T-helper 2 cell treated with Interferon-gamma antibody and Interleukin-4, amounts not matched to agents 5 μg/mL and 100 μg/mL, for 36 hours (primary cell): ENCODE results near the gene GALNT2.

ENCODE experiments used
- DNase-seq: peaks from one replicate; pipeline ENCODE4 v3.0.0; 2021; ENCODE audit warnings: low spot score
- H3K27ac Mint-ChIP-seq: one replicate; pipeline ENCODE4 v1.8.0; 2021; ENCODE audit warnings: mild to moderate bottlenecking, mixed read lengths
- H3K27me3 Mint-ChIP-seq: one replicate; pipeline ENCODE4 v1.8.0; 2021; ENCODE audit warnings: low read depth, mixed read lengths
- H3K36me3 Mint-ChIP-seq: one replicate; pipeline ENCODE4 v1.8.0; 2021; ENCODE audit warnings: low read depth, mixed read lengths
- H3K4me1 Mint-ChIP-seq: one replicate; pipeline ENCODE4 v1.8.0; 2021; ENCODE audit warnings: low read depth, mixed read lengths
- H3K4me3 Mint-ChIP-seq: one replicate; pipeline ENCODE4 v1.8.0; 2022; ENCODE audit warnings: mild to moderate bottlenecking, moderate library complexity, mixed read lengths
- H3K9me3 Mint-ChIP-seq: one replicate; pipeline ENCODE4 v1.8.0; 2021; ENCODE audit warnings: mixed read lengths

GALNT2 gene

DNA sequence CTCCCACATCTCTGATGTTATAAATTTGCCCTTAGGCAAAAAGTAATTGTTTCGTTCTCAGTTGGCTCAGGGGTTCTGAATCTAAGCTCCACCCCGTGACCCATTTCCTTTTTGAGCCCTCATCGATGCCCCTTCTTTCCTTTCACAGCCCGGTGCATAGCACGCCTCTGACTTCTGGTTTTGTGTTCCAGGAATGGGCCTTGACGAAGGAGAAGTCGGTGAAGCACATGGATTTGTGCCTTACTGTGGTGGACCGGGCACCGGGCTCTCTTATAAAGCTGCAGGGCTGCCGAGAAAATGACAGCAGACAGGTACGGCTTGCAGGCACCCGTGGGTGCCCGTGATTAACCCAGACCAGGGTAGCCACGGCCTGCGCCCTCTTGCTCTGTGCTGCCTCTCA, 207.2 kb downstream of the GALNT2 start:
- DNase-seq = no peak
- Mint-ChIP-seq H3K9me3 (no peaks in the 10 kb centered on the region), H3K36me3 (peaks cover 13% of the 10 kb centered on the region), H3K27me3 (no peaks in the 10 kb centered on the region), H3K4me1 (peaks cover 46% of the 10 kb centered on the region), H3K27ac (peak overlapping the region; percentile 26), H3K4me3 (no peak overlapping the region)

DNA sequence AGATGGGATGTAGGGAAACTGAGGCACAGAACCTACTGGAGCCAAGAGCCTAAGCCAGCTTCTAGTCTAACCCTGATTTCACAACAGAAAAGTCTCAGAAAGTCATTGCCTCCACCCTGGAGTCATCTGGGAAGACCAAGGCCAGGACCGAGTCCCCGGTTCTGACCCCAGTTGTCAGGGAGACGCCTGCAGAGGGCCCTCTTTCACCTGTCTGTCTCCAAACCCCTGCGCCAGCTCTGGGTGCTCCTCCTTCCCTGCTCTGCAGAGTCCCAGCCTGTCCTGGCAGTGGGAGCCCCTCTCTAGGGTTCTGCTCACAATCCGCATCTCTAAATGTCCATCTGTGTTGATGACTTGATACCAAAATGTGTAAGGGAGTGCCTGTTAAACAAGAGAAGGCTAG, 209.4 kb downstream of the GALNT2 start:
- Mint-ChIP-seq H3K4me1 (peaks cover 34% of the 10 kb centered on the region), H3K27ac (no peak overlapping the region), H3K27me3 (no peaks in the 10 kb centered on the region), H3K9me3 (no peaks in the 10 kb centered on the region), H3K4me3 (no peak overlapping the region), H3K36me3 (peaks cover 17% of the 10 kb centered on the region)
- DNase-seq = no peak

DNA sequence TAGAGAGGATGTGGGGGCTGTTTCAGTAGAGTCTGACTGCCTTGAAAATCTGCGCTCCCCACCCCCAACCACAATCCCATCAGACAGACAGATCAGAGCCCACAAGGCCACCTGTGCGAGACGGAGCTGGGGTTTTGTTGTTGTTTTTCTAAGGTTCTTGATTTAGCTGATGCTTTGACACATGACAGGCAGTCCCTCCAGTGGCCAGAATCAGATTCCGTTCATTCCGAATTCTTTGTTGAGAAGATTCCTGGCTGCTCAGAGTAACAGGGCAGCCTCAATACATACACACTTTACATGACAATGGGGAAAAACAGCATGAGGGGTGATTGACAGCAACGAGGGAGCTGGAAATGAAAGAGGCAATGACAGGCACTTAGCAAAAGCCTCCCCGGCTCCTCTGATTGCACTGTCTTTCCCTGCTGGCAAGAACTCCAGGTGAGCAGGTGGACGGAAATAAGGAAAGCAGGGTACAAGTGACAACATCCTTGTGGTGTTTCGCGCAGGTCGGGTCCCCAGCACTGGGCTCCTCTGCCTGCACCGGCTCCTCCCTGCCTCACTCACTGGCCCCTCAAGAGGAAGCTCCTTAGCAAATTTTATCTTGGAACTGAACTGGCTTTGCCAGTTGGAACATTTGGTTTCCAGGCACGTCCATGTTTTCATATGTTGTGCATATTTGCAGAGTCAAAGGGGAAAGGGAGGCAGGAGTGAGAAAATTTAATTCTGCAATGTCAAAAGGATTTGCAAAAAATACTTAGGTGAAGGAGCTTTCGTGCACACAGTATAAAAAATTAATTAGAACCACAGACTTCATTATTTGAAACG, 210.4 kb downstream of the GALNT2 start:
- no peaks in the 10 kb centered on the region for H3K27me3 Mint-ChIP-seq

GRCh38 chr1:230278376-230278775, 211.3 kb downstream of the GALNT2 start:
- no peak overlapping the region for H3K4me3 Mint-ChIP-seq
- no peaks in the 10 kb centered on the region for H3K9me3 Mint-ChIP-seq
- peak overlapping the region; percentile 55 for H3K27ac Mint-ChIP-seq
- peaks cover 16% of the 10 kb centered on the region for H3K36me3 Mint-ChIP-seq
- H3K27me3 Mint-ChIP-seq = no peaks in the 10 kb centered on the region
- H3K4me1 Mint-ChIP-seq = peaks cover 29% of the 10 kb centered on the region
- DNase-seq = no peak

More for the DNA sequence above, 210.4 kb downstream of the GALNT2 start:
- Mint-ChIP-seq H3K9me3 (no peaks in the 10 kb centered on the region), H3K27ac (peak overlapping the region; percentile 31), H3K36me3 (peaks cover 16% of the 10 kb centered on the region), H3K4me3 (peak overlapping the region; percentile 36), H3K4me1 (peaks cover 36% of the 10 kb centered on the region)
- DNase-seq = no peak

- peaks cover 26% of the 10 kb centered on the region for H3K4me1 Mint-ChIP-seq
- DNase-seq = no peak
- no peak overlapping the region for H3K4me3 Mint-ChIP-seq
- H3K27ac Mint-ChIP-seq = peak overlapping the region; percentile 55
- H3K27me3 Mint-ChIP-seq = no peaks in the 10 kb centered on the region
- H3K9me3 Mint-ChIP-seq = no peaks in the 10 kb centered on the region
- peaks cover 16% of the 10 kb centered on the region for H3K36me3 Mint-ChIP-seq
Observed at GRCh38 chr1:230278871-230279582, 212.0 kb downstream of the GALNT2 start.

DNA sequence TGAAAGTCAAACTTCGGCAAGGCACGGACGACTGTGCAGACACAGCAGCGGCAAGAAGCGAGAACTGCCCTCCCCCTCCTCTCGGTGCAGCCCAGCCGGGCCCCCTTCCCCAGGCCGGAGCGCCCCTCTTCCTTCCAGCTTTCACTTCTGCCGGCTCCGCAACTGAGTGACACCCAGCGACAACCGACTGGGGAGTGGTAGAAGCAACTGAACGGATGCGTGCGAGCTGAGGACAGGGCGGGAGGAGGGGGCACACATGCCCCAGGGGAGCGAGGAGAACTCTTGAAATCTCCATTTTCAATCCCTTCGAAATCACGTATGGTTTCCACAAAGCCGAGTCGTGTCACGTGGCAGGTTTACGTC, 212.5 kb downstream of the GALNT2 start:
- H3K4me1 Mint-ChIP-seq = peaks cover 23% of the 10 kb centered on the region
- no peak overlapping the region for H3K4me3 Mint-ChIP-seq
- peaks cover 12% of the 10 kb centered on the region for H3K36me3 Mint-ChIP-seq
- H3K27me3 Mint-ChIP-seq = no peaks in the 10 kb centered on the region
- no peak for DNase-seq
- H3K9me3 Mint-ChIP-seq = no peaks in the 10 kb centered on the region
- no peak overlapping the region for H3K27ac Mint-ChIP-seq

GRCh38 chr1:230280054-230280795, 213.2 kb downstream of the GALNT2 start:
- DNase-seq = no peak
- Mint-ChIP-seq H3K4me3 (no peak overlapping the region), H3K27ac (no peak overlapping the region)

DNA sequence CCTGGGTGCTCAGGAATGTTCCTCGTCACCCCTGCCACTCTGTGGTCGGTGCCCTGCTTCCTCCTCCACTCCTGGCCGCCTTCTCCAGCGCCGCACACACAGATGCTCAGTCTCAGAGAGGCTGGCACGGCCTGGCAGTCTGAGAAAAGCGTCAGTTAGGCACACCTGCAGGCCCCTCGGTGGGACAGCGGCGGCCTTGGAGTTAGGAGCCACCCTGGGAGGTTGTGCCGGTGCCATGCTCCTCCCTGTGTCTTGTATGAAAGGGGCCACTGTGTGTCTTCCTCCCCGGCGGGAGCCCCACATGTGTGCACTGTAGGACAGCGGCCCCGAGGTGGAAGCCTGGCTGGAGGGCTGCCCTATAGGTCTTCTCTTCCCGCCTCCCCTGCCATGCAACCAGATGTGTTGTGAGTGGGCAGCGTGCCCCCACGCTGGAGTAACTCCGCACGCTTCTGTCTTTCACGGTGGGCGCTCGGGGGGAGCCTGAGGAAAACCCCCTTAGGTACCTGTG, 213.9 kb downstream of the GALNT2 start:
- Mint-ChIP-seq H3K4me3 (no peak overlapping the region), H3K9me3 (no peaks in the 10 kb centered on the region), H3K27ac (no peak overlapping the region), H3K27me3 (no peaks in the 10 kb centered on the region), H3K36me3 (peaks cover 9% of the 10 kb centered on the region), H3K4me1 (peaks cover 23% of the 10 kb centered on the region)
- no peak for DNase-seq

More at GRCh38 chr1:230280054-230280795, 213.2 kb downstream of the GALNT2 start:
- peaks cover 10% of the 10 kb centered on the region for H3K36me3 Mint-ChIP-seq
- peaks cover 23% of the 10 kb centered on the region for H3K4me1 Mint-ChIP-seq
- H3K27me3 Mint-ChIP-seq = no peaks in the 10 kb centered on the region
- H3K9me3 Mint-ChIP-seq = no peaks in the 10 kb centered on the region

DNA sequence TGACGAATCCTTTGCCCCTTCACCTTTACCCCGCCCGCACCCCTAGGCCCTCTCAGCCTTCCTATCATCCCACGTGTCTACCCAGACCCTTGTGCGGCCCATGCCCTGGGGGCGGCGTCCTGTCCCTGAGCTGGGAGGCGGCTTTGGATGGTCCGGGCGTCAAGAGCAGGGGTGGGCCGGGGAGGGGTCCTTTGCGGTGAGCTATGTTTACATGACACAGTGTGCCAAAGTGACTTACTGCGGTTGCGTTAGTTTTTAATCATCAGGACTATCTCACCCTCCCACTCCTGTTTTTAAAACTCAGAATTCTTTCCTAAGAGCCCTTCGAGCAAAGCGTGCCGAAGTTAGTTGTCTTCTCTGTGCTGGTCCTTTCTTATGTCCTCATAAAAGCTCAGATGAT, 214.5 kb downstream of the GALNT2 start:
- Mint-ChIP-seq H3K4me3 (no peak overlapping the region), H3K27ac (no peak overlapping the region), H3K4me1 (peaks cover 23% of the 10 kb centered on the region), H3K36me3 (peaks cover 9% of the 10 kb centered on the region), H3K9me3 (no peaks in the 10 kb centered on the region), H3K27me3 (no peaks in the 10 kb centered on the region)
- no peak for DNase-seq

DNA sequence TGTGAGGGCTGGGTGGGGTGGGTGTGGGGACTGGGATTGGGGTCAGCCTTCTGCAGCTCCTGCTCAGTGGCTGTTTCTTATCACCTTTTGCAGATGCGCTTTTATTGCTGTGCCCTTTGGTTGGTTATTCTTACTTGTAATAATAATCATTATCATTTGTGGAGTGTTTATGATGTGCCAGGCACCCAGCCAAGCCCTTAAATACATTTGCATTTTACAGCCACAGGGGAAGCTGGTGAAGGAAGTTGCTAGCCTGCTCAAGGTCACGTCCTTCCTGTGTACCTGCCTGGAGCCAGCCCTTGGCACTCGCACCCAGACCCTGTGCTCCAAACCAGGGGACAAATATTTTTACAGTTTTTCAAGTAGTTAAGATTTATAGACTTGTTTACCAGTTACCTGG, 215.1 kb downstream of the GALNT2 start:
- Mint-ChIP-seq H3K36me3 (peaks cover 9% of the 10 kb centered on the region), H3K4me3 (no peak overlapping the region)

DNA sequence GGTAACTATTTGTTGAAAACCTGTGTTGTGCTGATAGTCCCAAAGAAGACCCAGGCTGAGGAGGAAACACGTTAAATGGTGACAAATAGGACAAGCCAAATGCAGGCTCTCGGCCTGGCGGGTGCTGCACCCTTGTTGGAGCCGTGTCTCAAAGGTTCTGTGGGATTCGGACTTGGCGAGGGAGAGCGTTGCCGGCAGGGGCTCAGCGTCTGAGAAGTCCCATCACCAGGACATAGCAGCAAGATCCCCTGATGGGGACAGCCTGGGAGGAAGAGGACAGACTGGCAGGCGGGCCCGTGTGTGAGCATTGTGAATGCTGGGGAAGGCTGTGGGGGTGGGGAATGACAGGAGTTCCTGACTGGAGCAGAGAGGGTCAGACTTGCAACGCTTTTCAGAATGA, 216.6 kb downstream of the GALNT2 start:
- Mint-ChIP-seq H3K9me3 (no peaks in the 10 kb centered on the region), H3K4me3 (no peak overlapping the region), H3K36me3 (peaks cover 7% of the 10 kb centered on the region), H3K27me3 (no peaks in the 10 kb centered on the region), H3K27ac (no peak overlapping the region), H3K4me1 (peaks cover 10% of the 10 kb centered on the region)
- DNase-seq = no peak

More for the DNA sequence above, 215.1 kb downstream of the GALNT2 start:
- Mint-ChIP-seq H3K27me3 (no peaks in the 10 kb centered on the region), H3K4me1 (peaks cover 19% of the 10 kb centered on the region), H3K9me3 (no peaks in the 10 kb centered on the region), H3K27ac (peak overlapping the region; percentile 26)
- no peak for DNase-seq

- Mint-ChIP-seq H3K27me3 (no peaks in the 10 kb centered on the region), H3K4me1 (peaks cover 6% of the 10 kb centered on the region), H3K4me3 (no peak overlapping the region), H3K27ac (no peak overlapping the region), H3K9me3 (no peaks in the 10 kb centered on the region), H3K36me3 (peaks cover 2% of the 10 kb centered on the region)
- no peak for DNase-seq
Observed at GRCh38 chr1:230284891-230285290, 217.9 kb downstream of the GALNT2 start.

GRCh38 chr1:230285351-230285750, 218.3 kb downstream of the GALNT2 start:
- Mint-ChIP-seq H3K27me3 (no peaks in the 10 kb centered on the region), H3K9me3 (no peaks in the 10 kb centered on the region), H3K4me1 (peaks cover 6% of the 10 kb centered on the region), H3K4me3 (no peak overlapping the region), H3K36me3 (peaks cover 2% of the 10 kb centered on the region), H3K27ac (no peak overlapping the region)
- DNase-seq = no peak
